T-cell (primary cell): Measurements from ENCODE around the gene MORN3. TPM values are rescaled to one million over a fixed set of nuclear protein-coding genes. Genes with fewer than 3 reads are reported as not detected.

ENCODE experiments used
- total RNA-seq, 35 experiments: library from RNA in 6 of 35; stranded (reverse) in 6 of 35; fragments of 120-200 nt in 1 of 35; gene quantifications; one replicate each; pipeline versions ENCODE4 v1.2.1 to v1.2.4 and lab custom pipeline; 2013 to 2026

MORN3 gene
- total RNA-seq, 5 donors from 2014 or later (not counting 1 experiment from before 2014, with no cell fraction given) = 3.9 to 17.6 (median 8.3) TPM

Other genes starting within 250 kb of the MORN3 start
- 100 to 1,000 TPM in 2 of 5 donors, 10 to 100 TPM in 3; 74.1 to 102 (median 95.8) TPM for gene KDM2B, start 88.6 kb downstream of the MORN3 start, total RNA-seq
- 10 to 100 TPM; 38.9 to 76.5 (median 59.0) TPM for gene ORAI1, start 43.1 kb downstream of the MORN3 start, total RNA-seq
- 10 to 100 TPM in 3 of 5 donors, 1 to 10 TPM in 2; 7.9 to 11.1 (median 10.3) TPM for gene TMEM120B, start 43.1 kb upstream of the MORN3 start, total RNA-seq
- gene RHOF, start 124.0 kb upstream of the MORN3 start, total RNA-seq = 100 to 1,000 TPM; 137 to 158 (median 145) TPM
- 100 to 1,000 TPM in 1 of 5 donors, 10 to 100 TPM in 4; 87.7 to 106 (median 96.0) TPM for gene SETD1B, start 134.4 kb upstream of the MORN3 start, total RNA-seq
- gene HPD, start 189.2 kb upstream of the MORN3 start, total RNA-seq = under 1 TPM in 3 of 5 donors, not detected in 2; 0.39 to 0.92 (median 0.58) TPM
- gene PSMD9, start 219.1 kb upstream of the MORN3 start, total RNA-seq = 10 to 100 TPM; 42.1 to 57.3 (median 48.1) TPM
- under 1 TPM; 0.50 to 0.61 (median 0.57) TPM for gene CFAP251, start 248.9 kb upstream of the MORN3 start, total RNA-seq